ENCODE measurements around the gene NBAS. TPM values are rescaled to one million over a fixed set of nuclear protein-coding genes. Genes with fewer than 3 reads are reported as not detected.
A peak's percentile ranks its signal among the peaks of the same experiment; 100 is the strongest.

Gene NBAS
- polyA plus RNA-seq, 1 of the 3 experiments (the other 2 are of a cell fraction), result 12.0 TPM

GRCh38 chr2:15300624-15301573 lies 260.2 kb downstream of the NBAS start (continued):
- TF ChIP-seq TAF1 (IDR thresholded peaks at IDR 0.05; ENCODE audit: borderline replicate concordance, low read depth, low read length) (no peak), POLR2AphosphoS5 (IDR thresholded peaks at IDR 0.05; ENCODE audit: low read depth, low read length) (no peak)

- Histone ChIP-seq H3K9me3 (no peaks in the 10 kb centered on the region), H3K4me2 (no peak overlapping the region), H2AFZ (ENCODE audit: low read depth) (no peak overlapping the region), H3K9ac (no peak overlapping the region), H3F3A (replicated peaks; ENCODE audit: insufficient read depth) (no peaks in the 10 kb centered on the region), H3K4me3 (ENCODE audit: low read depth in 2 of 2, low read length in 1 of 2) (no peak overlapping the region), H3K4me1 (ENCODE audit: control insufficient read depth in 1 of 2, insufficient read depth in 2 of 2, low read depth in 1 of 2, low read length in 1 of 2) (peaks cover 3 to 8% of the 10 kb centered on the region in 2 experiments; a peak in 2 of 4 replicates), H4K20me1 (ENCODE audit: insufficient read depth) (no peaks in the 10 kb centered on the region), H3K79me2 (ENCODE audit: insufficient read depth) (no peaks in the 10 kb centered on the region), H3K27ac (ENCODE audit: low read depth in 2 of 2, low read length in 1 of 2) (no peak overlapping the region), H3K36me3 (replicated peaks in 1 of 2; ENCODE audit: control insufficient read depth in 1 of 2, insufficient read depth in 2 of 2, low read length in 1 of 2) (peaks cover 8 to 16% of the 10 kb centered on the region in 2 experiments), H3K27me3 (ENCODE audit: insufficient read depth) (no peaks in the 10 kb centered on the region), H3K9me2 (no peaks in the 10 kb centered on the region)
- ChIA-PET CTCF (interaction anchor here (1.8 kb wide), 1 partner anchor 10 kb away, joined by 5 read pairs; no protein-coding TSS in a partner anchor), POLR2A (no interaction called here)
- 94% methylated on average over 4 of the region's 4 CpGs for WGBS (ENCODE audit: low lambda C conversion rate)
- DNase-seq, result no peak
- TF ChIP-seq FOSL2 (IDR thresholded peaks at IDR 0.05; ENCODE audit: borderline replicate concordance, low read depth), result peak; percentile 11; the same call in 1 of the 2 replicates
- TF ChIP-seq PBX3 (IDR thresholded peaks at IDR 0.05), result peak; percentile 31; the same call in 1 of the 2 replicates
- TF ChIP-seq FOXJ3 (CRISPR knock-in tag; IDR thresholded peaks at IDR 0.05), result no peak
- TF ChIP-seq CTCF (IDR thresholded peaks at IDR 0.05), result no peak
- TF ChIP-seq TCF12 (IDR thresholded peaks at IDR 0.05), result peak; percentile 35; the same call in 1 of the 2 replicates
Measured at GRCh38 chr2:15299904-15300520, 261.1 kb downstream of the NBAS start.

GRCh38 chr2:15298770-15299169 lies 262.4 kb downstream of the NBAS start:
- WGBS (ENCODE audit: low lambda C conversion rate), result 97% methylated on average over 8 of the region's 8 CpGs
- Histone ChIP-seq H3K9me2 (no peaks in the 10 kb centered on the region), H3K9ac (no peak overlapping the region), H4K20me1 (ENCODE audit: insufficient read depth) (no peaks in the 10 kb centered on the region), H3K9me3 (no peaks in the 10 kb centered on the region), H3K79me2 (ENCODE audit: insufficient read depth) (no peaks in the 10 kb centered on the region), H3K4me1 (ENCODE audit: control insufficient read depth in 1 of 2, insufficient read depth in 2 of 2, low read depth in 1 of 2, low read length in 1 of 2) (peaks cover 3 to 8% of the 10 kb centered on the region in 2 experiments; a peak in 2 of 4 replicates), H3K27me3 (ENCODE audit: insufficient read depth) (no peaks in the 10 kb centered on the region), H3K4me2 (no peak overlapping the region), H2AFZ (ENCODE audit: low read depth) (no peak overlapping the region), H3F3A (replicated peaks; ENCODE audit: insufficient read depth) (no peaks in the 10 kb centered on the region), H3K27ac (ENCODE audit: low read depth in 2 of 2, low read length in 1 of 2) (no peak overlapping the region), H3K4me3 (ENCODE audit: low read depth in 2 of 2, low read length in 1 of 2) (no peak overlapping the region), H3K36me3 (replicated peaks in 1 of 2; ENCODE audit: control insufficient read depth in 1 of 2, insufficient read depth in 2 of 2, low read length in 1 of 2) (peaks cover 8 to 15% of the 10 kb centered on the region in 2 experiments)
- TF ChIP-seq GABPA (IDR thresholded peaks at IDR 0.05; ENCODE audit: low read depth) (no peak), FOXJ3 (CRISPR knock-in tag; IDR thresholded peaks at IDR 0.05) (no peak), IRF3 (IDR thresholded peaks at IDR 0.05; ENCODE audit: low read depth, low read length) (no peak), MAX (IDR thresholded peaks at IDR 0.05; ENCODE audit: low read depth) (no peak), RFX5 (IDR thresholded peaks at IDR 0.05; ENCODE audit: low read length) (no peak), SMC3 (IDR thresholded peaks at IDR 0.05; ENCODE audit: low read depth, low read length) (no peak), ZBTB33 (IDR thresholded peaks at IDR 0.05; ENCODE audit: borderline replicate concordance, low read depth) (no peak)
- ChIA-PET CTCF (interaction anchor here (0.7 to 1.7 kb wide), 3 partner anchors 11 to 68 kb away, joined by 3 to 5 read pairs (median 3); no protein-coding TSS in a partner anchor), POLR2A (no interaction called here)
- no peak for DNase-seq

Data from SK-N-SH (cell line).